ENCODE data around the gene IZUMO1. TPM values are rescaled to one million over a fixed set of nuclear protein-coding genes. Genes with fewer than 3 reads are reported as not detected.

Gene IZUMO1
- total and polyA plus RNA-seq, 9 of the 15 experiments (the other 6 are each of a cell fraction or from before 2014, with no cell fraction given): 0.14 to 2.1 (median 0.73) TPM

DNA sequence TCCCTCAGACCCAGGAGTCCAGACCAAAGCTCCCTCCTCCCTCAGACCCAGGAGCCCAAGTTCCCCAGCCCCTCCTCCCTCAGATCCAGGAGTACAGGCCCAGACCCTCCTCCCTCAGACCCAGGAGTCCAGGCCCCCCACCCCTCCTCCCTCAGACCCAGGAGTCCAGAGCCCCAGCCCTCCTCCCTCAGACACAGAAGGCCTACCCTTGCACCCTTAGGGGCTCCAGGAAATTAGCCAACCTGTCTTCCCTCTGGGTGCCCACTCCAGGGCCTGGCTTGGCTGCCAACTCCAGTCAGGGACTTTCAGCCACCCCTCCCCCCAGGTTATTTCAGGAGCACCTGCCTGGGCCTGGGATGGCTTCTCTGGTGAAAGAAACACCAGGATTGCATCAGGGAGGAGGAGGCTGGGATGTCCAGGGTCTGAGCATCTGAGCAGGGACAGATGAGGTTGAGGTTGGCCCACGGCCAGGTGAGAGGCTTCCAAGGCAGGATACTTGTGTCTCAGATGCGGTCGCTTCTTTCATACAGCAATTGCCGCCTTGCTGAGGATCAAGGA lies 8.5 kb upstream of the IZUMO1 start, which contains the start of gene FGF21:
Gene FGF21, plus strand, starts transcription at position 441 of the 558 bp plus-strand sequence. CDS start 713 bp downstream, outside the sequence.
- ChIA-PET POLR2A (interaction anchor here (0.6 kb wide), 2 partner anchors 9 to 1621 kb away, joined by 3 to 4 read pairs; partner anchors contain the start of genes IZUMO1 and NR1H2), CTCF (ENCODE audit: low intra/inter-chr PET ratio) (no interaction called here)
- peak; percentile 37 for FAIRE-seq
- 31% methylated on average over 4 of the region's 4 CpGs for WGBS (ENCODE audit: insufficient coverage, low coverage, missing lambda C conversion rate)
- H2AFZ ChIP-seq (ENCODE audit: low read depth, low read length): peak within 1 kb of the TSS; percentile 73
- H3K27ac ChIP-seq (ENCODE audit: extremely low read depth, low read depth, low read length): peak within 1 kb of the TSS; percentile 93
- H3K4me1 ChIP-seq (replicated peaks in 1 of 2; ENCODE audit: control insufficient read depth in 2 of 2, insufficient read depth in 2 of 2, low read length in 2 of 2): peaks cover 25 to 71% of the 10 kb centered on the region in 2 experiments
- peak in 1 of 4 experiments; percentile 58 for DNase-seq (ENCODE audit: extremely low read depth in 1 of 4, low spot score in 3 of 4)
- no peaks in the 10 kb centered on the region for H3K9me1 ChIP-seq (ENCODE audit: control insufficient read depth, insufficient read depth, low read length)
- ATAC-seq: peak; percentile 67
- no peaks in the 10 kb centered on the region for H4K20me1 ChIP-seq (replicated peaks; ENCODE audit: control insufficient read depth, insufficient read depth, low read length)
- H3K4me3 ChIP-seq: no peak within 1 kb of the TSS
- intact Hi-C loops (cut with micrococcal nuclease): loop anchor here (2.0 kb wide), 1 partner anchor 26 kb away; no protein-coding TSS in a partner anchor
- BruUV-seq (replicated peaks): no TSS peak
- peaks cover 13% of the 10 kb centered on the region; the same call in 1 of the 3 replicates for H3K36me3 ChIP-seq (ENCODE audit: control insufficient read depth, insufficient read depth, low read length)
- H3K79me2 ChIP-seq (ENCODE audit: control insufficient read depth, insufficient read depth, low read length): peaks cover 28% of the 10 kb centered on the region
- H3K9ac ChIP-seq (ENCODE audit: insufficient read depth in 1 of 2, low read depth in 2 of 2, low read length in 2 of 2): peak within 1 kb of the TSS; percentile 74 to 91
- no peaks in the 10 kb centered on the region for H3K9me3 ChIP-seq (replicated peaks; ENCODE audit: control insufficient read depth, insufficient read depth, low read depth, low read length)
- peak within 1 kb of the TSS; percentile 81 for H3K4me2 ChIP-seq (ENCODE audit: insufficient read depth, low read length)
- in situ Hi-C loops (cut with MboI): no loop called here
- no peaks in the 10 kb centered on the region for H3K27me3 ChIP-seq (ENCODE audit: control insufficient read depth in 2 of 2, insufficient read depth in 2 of 2, low read length in 2 of 2)
- TF ChIP-seq GABPB1 (CRISPR knock-in tag; IDR thresholded peaks at IDR 0.05): no peak
- TF ChIP-seq, protein P1, sequence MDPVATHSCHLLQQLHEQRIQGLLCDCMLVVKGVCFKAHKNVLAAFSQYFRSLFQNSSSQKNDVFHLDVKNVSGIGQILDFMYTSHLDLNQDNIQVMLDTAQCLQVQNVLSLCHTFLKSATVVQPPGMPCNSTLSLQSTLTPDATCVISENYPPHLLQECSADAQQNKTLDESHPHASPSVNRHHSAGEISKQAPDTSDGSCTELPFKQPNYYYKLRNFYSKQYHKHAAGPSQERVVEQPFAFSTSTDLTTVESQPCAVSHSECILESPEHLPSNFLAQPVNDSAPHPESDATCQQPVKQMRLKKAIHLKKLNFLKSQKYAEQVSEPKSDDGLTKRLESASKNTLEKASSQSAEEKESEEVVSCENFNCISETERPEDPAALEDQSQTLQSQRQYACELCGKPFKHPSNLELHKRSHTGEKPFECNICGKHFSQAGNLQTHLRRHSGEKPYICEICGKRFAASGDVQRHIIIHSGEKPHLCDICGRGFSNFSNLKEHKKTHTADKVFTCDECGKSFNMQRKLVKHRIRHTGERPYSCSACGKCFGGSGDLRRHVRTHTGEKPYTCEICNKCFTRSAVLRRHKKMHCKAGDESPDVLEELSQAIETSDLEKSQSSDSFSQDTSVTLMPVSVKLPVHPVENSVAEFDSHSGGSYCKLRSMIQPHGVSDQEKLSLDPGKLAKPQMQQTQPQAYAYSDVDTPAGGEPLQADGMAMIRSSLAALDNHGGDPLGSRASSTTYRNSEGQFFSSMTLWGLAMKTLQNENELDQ (CRISPR knock-in tag; IDR thresholded peaks at IDR 0.05; ENCODE audit: borderline replicate concordance): no peak
- no peak for TF ChIP-seq HDAC3 (IDR thresholded peaks at IDR 0.05; ENCODE audit: borderline replicate concordance, partially characterized antibody)
- TF ChIP-seq ZNF140 (CRISPR knock-in tag; IDR thresholded peaks at IDR 0.05): no peak
- TF ChIP-seq, protein P2, sequence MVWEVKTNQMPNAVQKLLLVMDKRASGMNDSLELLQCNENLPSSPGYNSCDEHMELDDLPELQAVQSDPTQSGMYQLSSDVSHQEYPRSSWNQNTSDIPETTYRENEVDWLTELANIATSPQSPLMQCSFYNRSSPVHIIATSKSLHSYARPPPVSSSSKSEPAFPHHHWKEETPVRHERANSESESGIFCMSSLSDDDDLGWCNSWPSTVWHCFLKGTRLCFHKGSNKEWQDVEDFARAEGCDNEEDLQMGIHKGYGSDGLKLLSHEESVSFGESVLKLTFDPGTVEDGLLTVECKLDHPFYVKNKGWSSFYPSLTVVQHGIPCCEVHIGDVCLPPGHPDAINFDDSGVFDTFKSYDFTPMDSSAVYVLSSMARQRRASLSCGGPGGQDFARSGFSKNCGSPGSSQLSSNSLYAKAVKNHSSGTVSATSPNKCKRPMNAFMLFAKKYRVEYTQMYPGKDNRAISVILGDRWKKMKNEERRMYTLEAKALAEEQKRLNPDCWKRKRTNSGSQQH (CRISPR knock-in tag; IDR thresholded peaks at IDR 0.05): no peak
- TF ChIP-seq, protein P3, sequence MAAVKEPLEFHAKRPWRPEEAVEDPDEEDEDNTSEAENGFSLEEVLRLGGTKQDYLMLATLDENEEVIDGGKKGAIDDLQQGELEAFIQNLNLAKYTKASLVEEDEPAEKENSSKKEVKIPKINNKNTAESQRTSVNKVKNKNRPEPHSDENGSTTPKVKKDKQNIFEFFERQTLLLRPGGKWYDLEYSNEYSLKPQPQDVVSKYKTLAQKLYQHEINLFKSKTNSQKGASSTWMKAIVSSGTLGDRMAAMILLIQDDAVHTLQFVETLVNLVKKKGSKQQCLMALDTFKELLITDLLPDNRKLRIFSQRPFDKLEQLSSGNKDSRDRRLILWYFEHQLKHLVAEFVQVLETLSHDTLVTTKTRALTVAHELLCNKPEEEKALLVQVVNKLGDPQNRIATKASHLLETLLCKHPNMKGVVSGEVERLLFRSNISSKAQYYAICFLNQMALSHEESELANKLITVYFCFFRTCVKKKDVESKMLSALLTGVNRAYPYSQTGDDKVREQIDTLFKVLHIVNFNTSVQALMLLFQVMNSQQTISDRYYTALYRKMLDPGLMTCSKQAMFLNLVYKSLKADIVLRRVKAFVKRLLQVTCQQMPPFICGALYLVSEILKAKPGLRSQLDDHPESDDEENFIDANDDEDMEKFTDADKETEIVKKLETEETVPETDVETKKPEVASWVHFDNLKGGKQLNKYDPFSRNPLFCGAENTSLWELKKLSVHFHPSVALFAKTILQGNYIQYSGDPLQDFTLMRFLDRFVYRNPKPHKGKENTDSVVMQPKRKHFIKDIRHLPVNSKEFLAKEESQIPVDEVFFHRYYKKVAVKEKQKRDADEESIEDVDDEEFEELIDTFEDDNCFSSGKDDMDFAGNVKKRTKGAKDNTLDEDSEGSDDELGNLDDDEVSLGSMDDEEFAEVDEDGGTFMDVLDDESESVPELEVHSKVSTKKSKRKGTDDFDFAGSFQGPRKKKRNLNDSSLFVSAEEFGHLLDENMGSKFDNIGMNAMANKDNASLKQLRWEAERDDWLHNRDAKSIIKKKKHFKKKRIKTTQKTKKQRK (IDR thresholded peaks at IDR 0.05; ENCODE audit: borderline replicate concordance, low read depth, low read length): no peak
- TF ChIP-seq TBP (optimal IDR thresholded peaks at IDR 0.05; ENCODE audit: low read depth, low read length): no peak
- TF ChIP-seq KDM2B (CRISPR knock-in tag; IDR thresholded peaks at IDR 0.05): no peak
- TF ChIP-seq ETV1 (tag; conservative IDR thresholded peaks at IDR 0.05; ENCODE audit: low read depth): no peak
- TF ChIP-seq MAFG (tag; conservative IDR thresholded peaks at IDR 0.05): no peak
- TF ChIP-seq JUND (IDR thresholded peaks at IDR 0.05; ENCODE audit: borderline replicate concordance, low read depth, low read length): peak; percentile 54; the same call in 1 of the 2 replicates
- no peak; the same call in 2 of the 3 replicates for TF ChIP-seq JUND (tag; IDR thresholded peaks at IDR 0.05; ENCODE audit: borderline replicate concordance, low read depth, low read length)
- TF ChIP-seq BRF1 (IDR thresholded peaks at IDR 0.05; ENCODE audit: borderline replicate concordance, extremely low read depth, insufficient read length): no peak
